Neural progenitor cell (in vitro differentiated cells): ENCODE results near the gene CPNE8.

Experiments used
- EZH2 ChIP-seq: fragments of 200-600 bp; sonication (generic); IDR thresholded peaks from 2 replicates; pipeline ENCODE4 v1.6.1; 2017; ENCODE audit warnings: antibody characterized with exemption, mild to moderate bottlenecking, moderate library complexity
- EZH2phosphoT487 ChIP-seq: fragments of 200-600 bp; sonication (generic); IDR thresholded peaks from 2 replicates; pipeline ENCODE4 v1.6.1; 2017; ENCODE audit warnings: antibody characterized with exemption
- TF ChIP-seq, protein P1 (sequence below): fragments of 200-600 bp; sonication (generic); IDR thresholded peaks from 2 replicates; pipeline ENCODE4 v1.5.1; 2017; ENCODE audit warnings: antibody characterized with exemption, mild to moderate bottlenecking

DNA sequence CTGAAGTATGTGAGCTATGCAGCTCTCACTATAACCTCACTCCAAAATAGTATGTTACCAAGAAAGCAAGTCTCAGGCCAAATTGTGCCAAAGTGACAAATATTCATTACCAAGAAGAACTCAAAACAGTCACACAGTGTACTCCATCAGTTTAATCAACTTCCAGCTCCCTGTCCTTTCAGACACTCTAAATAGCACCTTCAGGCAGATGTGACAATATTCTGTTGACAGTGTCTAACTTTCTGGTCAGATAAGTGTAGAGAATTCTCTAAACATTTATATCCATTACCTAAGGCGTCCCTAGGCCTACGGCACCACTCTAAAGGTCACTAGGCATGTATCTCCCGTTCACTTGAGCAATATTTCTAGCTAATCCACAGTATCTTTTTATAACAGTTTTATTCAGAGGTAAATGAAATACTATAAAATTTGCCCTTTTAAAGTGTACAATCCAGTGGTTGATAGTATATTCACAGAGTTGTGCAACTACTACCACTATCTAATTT lies 21.7 kb downstream of the CPNE8 start:
- TF ChIP-seq EZH2 (no peak), EZH2phosphoT487 (no peak)
- TF ChIP-seq, protein P1, sequence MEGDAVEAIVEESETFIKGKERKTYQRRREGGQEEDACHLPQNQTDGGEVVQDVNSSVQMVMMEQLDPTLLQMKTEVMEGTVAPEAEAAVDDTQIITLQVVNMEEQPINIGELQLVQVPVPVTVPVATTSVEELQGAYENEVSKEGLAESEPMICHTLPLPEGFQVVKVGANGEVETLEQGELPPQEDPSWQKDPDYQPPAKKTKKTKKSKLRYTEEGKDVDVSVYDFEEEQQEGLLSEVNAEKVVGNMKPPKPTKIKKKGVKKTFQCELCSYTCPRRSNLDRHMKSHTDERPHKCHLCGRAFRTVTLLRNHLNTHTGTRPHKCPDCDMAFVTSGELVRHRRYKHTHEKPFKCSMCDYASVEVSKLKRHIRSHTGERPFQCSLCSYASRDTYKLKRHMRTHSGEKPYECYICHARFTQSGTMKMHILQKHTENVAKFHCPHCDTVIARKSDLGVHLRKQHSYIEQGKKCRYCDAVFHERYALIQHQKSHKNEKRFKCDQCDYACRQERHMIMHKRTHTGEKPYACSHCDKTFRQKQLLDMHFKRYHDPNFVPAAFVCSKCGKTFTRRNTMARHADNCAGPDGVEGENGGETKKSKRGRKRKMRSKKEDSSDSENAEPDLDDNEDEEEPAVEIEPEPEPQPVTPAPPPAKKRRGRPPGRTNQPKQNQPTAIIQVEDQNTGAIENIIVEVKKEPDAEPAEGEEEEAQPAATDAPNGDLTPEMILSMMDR = no peak
